Smooth muscle cell (in vitro differentiated cells): ENCODE data around the gene ARHGAP44. TPM values are rescaled to one million over a fixed set of nuclear protein-coding genes. Genes with fewer than 3 reads are reported as not detected.

ENCODE experiments used
- DNase-seq: peaks from one replicate; lab custom pipeline; 2025; ENCODE audit not compliant: unreplicated experiment; lab: John Stamatoyannopoulos, UW
- H2AFZ ChIP-seq: fragments of 200-600 bp; sonication (generic); 2 replicates; pipeline ENCODE4 v1.6.0; 2016; ENCODE audit warnings: antibody characterized with exemption, low read depth, mild to moderate bottlenecking
- H3F3A ChIP-seq: fragments of 200-600 bp; sonication (generic); 2 replicates; pipeline ENCODE4 v1.6.0; 2017; ENCODE audit warnings: antibody characterized with exemption, low read depth
- H3K27ac ChIP-seq: fragments of 200-600 bp; sonication (generic); 2 replicates; pipeline ENCODE4 v1.5.1; 2016; ENCODE audit warnings: low read depth, mild to moderate bottlenecking
- H3K27me3 ChIP-seq: fragments of 200-600 bp; sonication (generic); 2 replicates; pipeline ENCODE4 v1.6.1; 2016; ENCODE audit warnings: low read depth, mild to moderate bottlenecking
- H3K36me3 ChIP-seq: fragments of 200-600 bp; sonication (generic); 2 replicates; pipeline ENCODE4 v1.5.1; 2016; ENCODE audit warnings: low read depth
- H3K4me1 ChIP-seq: fragments of 200-600 bp; sonication (generic); 2 replicates; pipeline ENCODE4 v1.5.1; 2016; ENCODE audit warnings: low read depth
- H3K4me2 ChIP-seq: fragments of 200-600 bp; sonication (generic); 2 replicates; pipeline ENCODE4 v1.6.0; 2016; ENCODE audit warnings: mild to moderate bottlenecking
- H3K4me3 ChIP-seq: fragments of 200-600 bp; sonication (generic); 2 replicates; pipeline ENCODE4 v1.5.1; 2016; ENCODE audit warnings: mild to moderate bottlenecking
- H3K79me2 ChIP-seq: fragments of 200-600 bp; sonication (generic); 2 replicates; pipeline ENCODE4 v1.6.0; 2016; ENCODE audit warnings: low read depth, mild to moderate bottlenecking
- H3K9ac ChIP-seq: fragments of 200-600 bp; sonication (generic); 2 replicates; pipeline ENCODE4 v1.6.0; 2016; ENCODE audit warnings: low read depth
- H3K9me3 ChIP-seq: fragments of 200-600 bp; sonication (generic); replicated peaks from 2 replicates; pipeline ENCODE4 v1.5.1; 2016; ENCODE audit warnings: low read depth
- H4K20me1 ChIP-seq: fragments of 200-600 bp; sonication (generic); 2 replicates; pipeline ENCODE4 v1.6.0; 2016; ENCODE audit warnings: low read depth
- WGBS: methylation state at CpG from one replicate; pipeline ENCODE4 v1.1.7; 2016; ENCODE audit warnings: low lambda C conversion rate; 5-methylcytosine and 5-hydroxymethylcytosine counted together
- polyA plus RNA-seq: library from polyadenylated mRNA; unstranded; fragments of >200 nt; fragmentation: Nextera tagmentation; extraction: Ambion mirVana; gene quantifications from 2 replicates; pipeline ENCODE4 v1.2.1, GENCODE V29; 2016
- total RNA-seq: library from RNA; depleted of rRNA; stranded (reverse); fragments of >200 nt; gene quantifications from 2 replicates; pipeline ENCODE4 v1.2.3, GENCODE V29; 2014
- TF ChIP-seq, protein P1 (sequence below): fragments of 200-600 bp; sonication (generic); IDR thresholded peaks from 2 replicates; pipeline ENCODE4 v1.5.1; 2017; ENCODE audit warnings: borderline replicate concordance, mild to moderate bottlenecking, antibody characterized with exemption; ENCODE audit not compliant: insufficient read depth, poor library complexity, severe bottlenecking

ARHGAP44 gene
- total and polyA plus RNA-seq, 2 experiments from 2014 or later, result 1.3 to 2.0 TPM

DNA sequence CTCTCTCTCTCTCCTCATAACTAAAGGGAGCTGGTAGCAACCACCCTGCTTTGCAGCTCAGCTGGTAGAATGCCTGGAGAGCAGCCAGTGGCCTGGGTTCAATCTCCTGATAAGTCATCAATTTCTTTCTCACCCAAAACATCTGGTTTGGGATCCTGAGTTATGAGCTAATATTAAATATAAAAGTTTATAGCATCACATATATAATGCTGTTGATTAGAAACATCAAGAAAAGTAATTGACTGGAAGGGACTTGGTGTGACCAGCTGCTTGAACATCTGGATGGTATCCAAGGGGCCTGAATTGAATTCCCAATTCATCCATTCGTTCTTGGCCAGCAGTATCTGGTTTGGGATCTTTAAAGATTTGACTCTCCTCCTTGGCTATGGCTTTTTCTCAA is 240.8 kb downstream of the ARHGAP44 start:
- TF ChIP-seq, protein P1, sequence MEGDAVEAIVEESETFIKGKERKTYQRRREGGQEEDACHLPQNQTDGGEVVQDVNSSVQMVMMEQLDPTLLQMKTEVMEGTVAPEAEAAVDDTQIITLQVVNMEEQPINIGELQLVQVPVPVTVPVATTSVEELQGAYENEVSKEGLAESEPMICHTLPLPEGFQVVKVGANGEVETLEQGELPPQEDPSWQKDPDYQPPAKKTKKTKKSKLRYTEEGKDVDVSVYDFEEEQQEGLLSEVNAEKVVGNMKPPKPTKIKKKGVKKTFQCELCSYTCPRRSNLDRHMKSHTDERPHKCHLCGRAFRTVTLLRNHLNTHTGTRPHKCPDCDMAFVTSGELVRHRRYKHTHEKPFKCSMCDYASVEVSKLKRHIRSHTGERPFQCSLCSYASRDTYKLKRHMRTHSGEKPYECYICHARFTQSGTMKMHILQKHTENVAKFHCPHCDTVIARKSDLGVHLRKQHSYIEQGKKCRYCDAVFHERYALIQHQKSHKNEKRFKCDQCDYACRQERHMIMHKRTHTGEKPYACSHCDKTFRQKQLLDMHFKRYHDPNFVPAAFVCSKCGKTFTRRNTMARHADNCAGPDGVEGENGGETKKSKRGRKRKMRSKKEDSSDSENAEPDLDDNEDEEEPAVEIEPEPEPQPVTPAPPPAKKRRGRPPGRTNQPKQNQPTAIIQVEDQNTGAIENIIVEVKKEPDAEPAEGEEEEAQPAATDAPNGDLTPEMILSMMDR, result no peak
- no peak overlapping the region for H3K4me2 ChIP-seq
- H3K27ac ChIP-seq, result no peak overlapping the region
- H3K4me3 ChIP-seq, result no peak overlapping the region
- no peaks in the 10 kb centered on the region for H3K9me3 ChIP-seq
- H3F3A ChIP-seq, result no peaks in the 10 kb centered on the region
- H3K4me1 ChIP-seq, result no peaks in the 10 kb centered on the region
- no peaks in the 10 kb centered on the region for H3K27me3 ChIP-seq
- DNase-seq, result no peak
- H3K36me3 ChIP-seq, result no peaks in the 10 kb centered on the region
- H3K9ac ChIP-seq, result no peak overlapping the region
- H2AFZ ChIP-seq, result no peak overlapping the region
- WGBS, result 92% methylated on average over 1 of the region's 1 CpG
- no peaks in the 10 kb centered on the region for H4K20me1 ChIP-seq
- H3K79me2 ChIP-seq, result no peaks in the 10 kb centered on the region

DNA sequence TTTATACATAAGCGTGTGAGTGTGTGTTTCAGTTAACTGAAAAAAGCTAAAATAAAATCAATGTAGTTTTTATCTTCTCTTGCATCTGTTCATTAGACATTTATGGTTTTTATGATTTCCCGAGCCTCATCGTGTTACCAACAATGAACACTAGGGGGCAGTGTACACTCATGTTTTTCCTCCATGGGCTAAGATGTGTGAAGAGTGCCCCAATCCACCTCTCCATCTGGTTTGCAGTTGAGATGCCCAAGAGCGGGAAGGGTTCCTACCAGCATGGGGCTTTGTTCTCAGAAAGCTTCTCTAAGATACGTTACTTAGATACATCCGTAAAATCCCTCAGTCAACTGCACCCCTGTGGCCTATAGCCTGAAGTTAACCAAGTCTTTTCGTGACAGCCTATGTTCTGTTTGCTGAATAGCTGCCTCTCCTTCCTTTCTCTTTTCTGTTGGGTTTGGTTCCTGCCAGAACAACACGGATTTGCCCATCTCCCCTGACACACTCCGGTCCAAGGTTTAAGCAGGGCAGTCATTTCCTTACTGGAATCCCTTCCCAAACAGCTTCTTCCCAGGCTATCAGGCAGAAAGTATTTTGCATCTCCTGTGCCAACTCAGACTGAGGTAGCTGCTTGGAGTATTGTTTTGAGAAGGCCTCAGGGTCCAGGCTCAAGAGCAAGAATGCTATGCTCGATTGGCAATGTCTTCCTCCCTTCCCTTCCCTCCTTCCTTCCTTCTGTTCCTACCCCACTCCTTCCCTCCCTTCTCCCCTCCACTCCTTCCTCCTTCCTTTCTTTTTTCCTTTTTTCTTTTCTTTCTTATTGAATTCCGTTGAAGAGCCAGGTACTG is 241.4 kb downstream of the ARHGAP44 start:
- no peaks in the 10 kb centered on the region for H3K36me3 ChIP-seq
- H3K27ac ChIP-seq, result no peak overlapping the region
- H3K27me3 ChIP-seq, result no peaks in the 10 kb centered on the region
- no peak overlapping the region for H2AFZ ChIP-seq
- H3K79me2 ChIP-seq, result no peaks in the 10 kb centered on the region
- H3K4me2 ChIP-seq, result no peak overlapping the region
- H3K9ac ChIP-seq, result no peak overlapping the region
- DNase-seq, result no peak
- no peaks in the 10 kb centered on the region for H4K20me1 ChIP-seq
- 43% methylated on average over 11 of the region's 11 CpGs for WGBS
- no peaks in the 10 kb centered on the region for H3K4me1 ChIP-seq
- H3K4me3 ChIP-seq, result no peak overlapping the region
- no peaks in the 10 kb centered on the region for H3F3A ChIP-seq
- no peaks in the 10 kb centered on the region for H3K9me3 ChIP-seq
- TF ChIP-seq, protein P1, result peak; percentile 76

DNA sequence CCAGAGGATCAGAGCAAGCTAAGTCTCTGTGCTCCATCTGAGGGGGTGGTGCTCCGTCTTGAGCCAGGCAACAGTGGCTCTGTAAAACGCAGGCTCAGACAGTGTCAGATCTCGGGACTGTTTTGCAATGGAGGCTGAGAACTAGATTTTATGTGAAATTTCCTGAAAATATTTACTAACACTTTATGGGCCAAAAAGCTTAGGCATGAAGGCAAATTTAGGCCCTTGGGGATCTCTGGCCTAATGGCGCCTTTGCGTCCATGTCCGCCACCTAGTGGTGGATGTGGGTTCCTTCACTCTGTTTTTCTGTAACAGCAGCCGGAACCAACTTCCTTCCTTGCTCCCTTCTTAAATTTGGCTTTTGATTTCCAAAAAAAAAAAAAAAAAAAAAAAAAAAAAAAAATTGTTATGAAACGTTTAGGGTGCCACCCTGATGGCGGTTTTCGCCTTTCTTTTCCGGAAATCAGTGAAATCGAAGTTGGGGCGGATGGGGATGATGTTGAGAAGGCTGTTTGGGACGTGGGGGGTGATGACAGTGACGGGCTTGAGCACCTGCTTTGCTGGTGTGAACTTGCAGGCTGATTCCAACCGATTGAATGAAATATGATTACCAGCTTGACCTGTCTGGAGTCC is 242.5 kb downstream of the ARHGAP44 start:
- H3K36me3 ChIP-seq, result no peaks in the 10 kb centered on the region
- no peak overlapping the region for H3K9ac ChIP-seq
- WGBS, result 52% methylated on average over 16 of the region's 16 CpGs
- DNase-seq, result no peak
- no peak overlapping the region for H2AFZ ChIP-seq
- H3K27ac ChIP-seq, result no peak overlapping the region
- TF ChIP-seq, protein P1, result peak; percentile 76
- H3K4me1 ChIP-seq, result no peaks in the 10 kb centered on the region
- H3K79me2 ChIP-seq, result no peaks in the 10 kb centered on the region
- H3K27me3 ChIP-seq, result no peaks in the 10 kb centered on the region
- no peaks in the 10 kb centered on the region for H3F3A ChIP-seq
- H3K4me3 ChIP-seq, result no peak overlapping the region
- H4K20me1 ChIP-seq, result no peaks in the 10 kb centered on the region
- no peak overlapping the region for H3K4me2 ChIP-seq
- H3K9me3 ChIP-seq, result no peaks in the 10 kb centered on the region

DNA sequence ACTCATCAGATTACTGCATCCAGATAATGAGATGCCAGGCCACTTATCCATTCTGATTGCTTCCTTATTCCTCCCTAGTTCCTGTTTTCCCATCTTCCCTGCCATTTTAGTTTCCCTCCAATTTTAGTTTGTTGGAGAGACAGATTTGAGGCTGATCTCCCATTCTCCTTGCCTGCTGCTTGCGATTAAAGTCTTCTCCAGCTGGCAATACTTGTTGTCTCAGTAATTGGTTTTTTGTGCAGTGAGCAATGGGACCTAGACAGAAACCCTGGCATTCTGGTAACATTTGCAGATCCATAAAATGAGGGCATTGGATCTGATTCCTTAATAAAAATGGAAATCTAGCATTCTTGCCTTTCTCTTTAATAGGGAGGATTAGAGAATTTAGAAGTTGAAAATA is 246.1 kb downstream of the ARHGAP44 start:
- Histone ChIP-seq H2AFZ (no peak overlapping the region), H3K27ac (no peak overlapping the region), H3K4me2 (no peak overlapping the region), H3F3A (no peaks in the 10 kb centered on the region), H4K20me1 (no peaks in the 10 kb centered on the region), H3K4me3 (no peak overlapping the region), H3K27me3 (no peaks in the 10 kb centered on the region), H3K4me1 (no peaks in the 10 kb centered on the region), H3K9me3 (no peaks in the 10 kb centered on the region), H3K36me3 (no peaks in the 10 kb centered on the region), H3K9ac (no peak overlapping the region), H3K79me2 (no peaks in the 10 kb centered on the region)
- no peak for DNase-seq
- 100% methylated on average over 1 of the region's 1 CpG for WGBS
- TF ChIP-seq, protein P1, result no peak
